HG03280 (cell line): ENCODE measurements around the gene LZTS3.
"Not testable (repeated sequence)": the region's sequence is repeated elsewhere in the genome, so short reads cannot be mapped to it uniquely, and the experiment has no call there.

Source experiments
- ATAC-seq: cut with Tn5 transposase; IDR thresholded peaks from one replicate; pipeline ENCODE4 v1.9.1; 2021; ENCODE audit warnings: mild to moderate bottlenecking, moderate library complexity; ENCODE audit not compliant: unreplicated experiment

Gene LZTS3

DNA sequence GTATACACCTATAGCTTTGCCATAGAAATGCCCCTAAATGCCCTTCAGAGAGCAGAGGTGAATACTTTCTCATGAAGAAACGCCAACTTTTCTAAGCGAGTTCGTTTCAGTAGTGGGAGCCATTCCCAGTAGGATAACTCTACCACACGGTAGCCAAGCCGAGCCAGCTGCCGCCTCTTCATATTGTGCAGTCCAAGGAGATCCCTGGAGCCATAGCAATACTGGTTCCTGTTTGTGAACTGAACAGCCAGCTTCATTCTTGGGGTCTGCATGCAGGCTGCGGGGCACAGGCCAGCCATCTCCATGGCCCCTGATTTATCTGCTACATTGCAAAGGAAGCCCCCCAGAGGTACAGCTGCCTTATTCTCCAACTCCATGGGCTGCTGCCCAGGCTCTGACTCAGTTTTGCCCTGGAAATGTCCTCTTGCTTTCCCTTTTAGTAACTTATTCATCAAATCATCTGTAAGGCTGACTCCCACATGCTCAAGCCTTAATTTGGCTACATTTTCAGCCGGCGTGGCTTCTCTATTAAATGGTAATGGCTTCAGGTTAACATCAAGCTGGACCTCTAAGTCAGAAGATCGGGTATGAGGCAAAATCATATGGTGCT, 26.5 kb downstream of the LZTS3 start:
- ATAC-seq, result no peak

DNA sequence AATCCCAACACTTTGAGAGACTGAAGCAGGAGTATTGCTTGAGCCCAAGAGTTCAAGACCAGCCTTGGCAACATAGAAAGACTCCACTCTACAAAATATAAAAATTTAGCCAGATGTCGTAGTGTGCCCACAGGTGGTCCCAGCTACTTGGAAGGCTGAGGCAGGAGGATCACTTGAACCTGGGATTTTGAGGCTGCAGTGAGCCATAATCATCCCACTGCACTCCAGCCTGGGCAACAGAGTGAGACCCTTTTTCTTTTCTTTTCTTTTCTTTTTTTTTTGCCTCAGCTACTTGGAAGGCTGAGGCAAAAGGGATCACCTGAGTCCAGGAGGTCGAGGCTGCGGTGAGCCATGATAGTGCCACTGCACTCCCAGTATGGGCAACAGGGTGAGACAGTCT, 31.6 kb downstream of the LZTS3 start:
- no peak for ATAC-seq

DNA sequence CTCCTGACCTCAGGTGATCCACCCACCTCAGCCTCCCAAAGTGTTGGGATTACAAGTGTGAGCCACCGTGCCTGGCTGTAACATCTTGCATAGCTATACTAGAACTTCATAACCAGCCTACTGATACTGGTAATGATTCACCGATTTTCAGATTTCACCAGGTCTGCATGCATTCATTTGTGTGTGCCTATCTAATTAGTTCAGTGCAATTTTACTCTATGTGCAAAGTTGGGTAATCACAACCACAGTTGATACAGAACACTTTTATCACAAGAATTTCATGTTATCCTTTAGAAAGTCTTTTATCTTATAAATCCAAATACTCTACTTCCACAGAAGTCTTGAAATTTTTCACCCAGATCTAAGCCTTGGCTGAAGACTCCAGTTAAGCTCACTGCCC, 35.9 kb downstream of the LZTS3 start:
- no peak for ATAC-seq

DNA sequence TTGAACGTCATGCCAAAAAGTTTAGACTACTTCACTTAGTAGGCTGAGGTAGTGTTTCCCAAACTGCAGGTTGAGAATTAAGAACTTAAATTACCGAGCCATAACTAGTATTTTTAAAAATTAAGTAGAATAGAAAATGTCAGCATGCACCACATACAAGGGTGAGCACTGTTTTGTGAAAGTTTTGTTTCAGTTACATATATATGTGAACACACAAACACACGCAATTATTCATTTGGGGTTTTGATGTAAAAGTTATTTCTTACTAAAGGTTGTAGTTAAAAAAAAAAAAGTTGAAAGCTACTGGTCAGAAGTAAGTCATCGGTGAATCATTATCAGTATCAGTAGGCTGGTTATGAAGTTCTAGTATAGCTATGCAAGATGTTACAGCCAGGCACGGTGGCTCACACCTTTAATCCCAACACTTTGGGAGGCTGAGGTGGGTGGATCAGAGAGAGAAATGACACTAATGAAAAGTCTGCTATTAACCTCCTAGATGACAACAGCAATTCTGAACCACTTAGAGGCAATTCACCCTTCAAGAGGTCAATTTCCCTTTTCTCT, 37.8 kb downstream of the LZTS3 start:
- no peak for ATAC-seq

DNA sequence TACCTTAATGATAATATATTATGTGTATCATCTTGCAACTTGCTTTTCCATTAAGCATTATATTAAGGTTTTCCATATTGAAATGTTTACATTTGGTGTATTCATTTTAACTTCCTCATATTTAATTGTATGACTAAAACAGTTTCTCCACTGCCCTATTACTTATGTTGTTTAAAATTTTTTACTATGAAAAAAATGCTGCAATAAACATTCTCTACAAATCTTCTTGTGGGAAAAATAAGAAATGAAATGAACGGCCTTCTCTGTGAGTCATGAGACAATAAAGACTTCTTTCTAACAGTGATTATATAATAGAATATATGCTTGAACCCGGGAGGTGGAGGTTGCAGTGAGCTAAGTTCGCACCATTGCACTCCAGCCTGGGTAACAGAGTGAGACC, 39.2 kb downstream of the LZTS3 start:
- no peak for ATAC-seq

DNA sequence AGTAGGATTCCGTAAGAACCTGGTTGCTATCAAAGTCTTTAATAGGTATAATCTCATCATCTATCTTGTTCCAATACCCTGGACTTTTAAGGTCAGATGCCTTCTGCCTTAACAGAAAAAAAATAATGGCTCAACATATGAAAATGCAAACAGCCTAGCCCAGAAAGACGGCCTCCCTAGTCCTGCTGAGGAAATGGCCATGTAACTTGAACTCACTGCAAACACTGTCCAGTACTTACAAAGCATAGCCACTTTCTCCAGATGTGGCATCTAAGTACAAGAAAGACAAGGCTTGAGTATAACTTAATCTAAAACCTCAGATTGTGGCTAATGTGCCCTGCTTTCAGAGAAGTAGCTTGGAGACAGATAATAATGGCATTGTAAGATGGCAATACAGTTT, 40.2 kb downstream of the LZTS3 start:
- ATAC-seq, result no peak

DNA sequence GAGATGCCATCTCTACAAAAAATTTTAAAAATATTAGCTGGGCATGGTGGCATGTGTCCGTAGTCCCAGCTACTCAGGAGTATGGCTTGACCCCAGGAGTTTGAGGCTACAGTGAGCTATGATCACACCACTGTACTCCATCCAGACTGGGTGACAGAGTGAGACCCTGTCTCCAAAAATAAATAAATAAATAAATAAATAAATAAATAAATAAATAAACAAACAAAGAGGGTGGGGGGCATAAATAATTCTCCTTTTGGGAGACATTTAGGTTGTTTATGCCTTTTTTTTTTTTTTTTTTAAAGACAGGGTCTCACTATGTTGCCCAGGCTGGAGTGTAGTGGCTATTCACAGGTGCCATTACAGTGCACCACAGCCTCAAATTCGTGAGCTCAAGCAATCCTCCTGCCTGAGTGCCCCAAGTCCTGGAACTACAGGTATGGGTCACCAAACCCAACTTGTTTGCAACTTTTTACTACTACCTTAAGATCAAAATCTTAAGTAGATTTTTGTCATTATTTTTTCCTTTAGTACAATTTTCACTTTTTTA, 43.2 kb downstream of the LZTS3 start:
- ATAC-seq, result no peak

DNA sequence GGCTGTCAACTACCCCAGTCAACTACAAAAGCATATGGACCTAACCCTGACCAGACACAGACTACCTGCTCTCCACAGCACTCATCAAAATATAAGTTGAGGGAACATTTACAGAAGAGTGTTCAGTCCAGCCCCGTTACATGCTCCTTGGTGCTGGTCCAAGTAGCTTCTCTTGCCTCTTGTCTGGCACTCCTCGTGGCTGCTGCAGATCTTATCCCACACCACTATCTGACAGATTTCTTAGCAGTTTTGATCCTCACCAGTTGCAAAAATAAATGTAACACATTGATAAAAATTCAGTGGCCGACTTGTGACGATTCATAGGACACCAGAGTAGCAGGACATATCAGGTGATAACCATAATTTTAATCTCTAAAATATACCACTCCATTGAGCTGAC, 44.3 kb downstream of the LZTS3 start:
- no peak for ATAC-seq

DNA sequence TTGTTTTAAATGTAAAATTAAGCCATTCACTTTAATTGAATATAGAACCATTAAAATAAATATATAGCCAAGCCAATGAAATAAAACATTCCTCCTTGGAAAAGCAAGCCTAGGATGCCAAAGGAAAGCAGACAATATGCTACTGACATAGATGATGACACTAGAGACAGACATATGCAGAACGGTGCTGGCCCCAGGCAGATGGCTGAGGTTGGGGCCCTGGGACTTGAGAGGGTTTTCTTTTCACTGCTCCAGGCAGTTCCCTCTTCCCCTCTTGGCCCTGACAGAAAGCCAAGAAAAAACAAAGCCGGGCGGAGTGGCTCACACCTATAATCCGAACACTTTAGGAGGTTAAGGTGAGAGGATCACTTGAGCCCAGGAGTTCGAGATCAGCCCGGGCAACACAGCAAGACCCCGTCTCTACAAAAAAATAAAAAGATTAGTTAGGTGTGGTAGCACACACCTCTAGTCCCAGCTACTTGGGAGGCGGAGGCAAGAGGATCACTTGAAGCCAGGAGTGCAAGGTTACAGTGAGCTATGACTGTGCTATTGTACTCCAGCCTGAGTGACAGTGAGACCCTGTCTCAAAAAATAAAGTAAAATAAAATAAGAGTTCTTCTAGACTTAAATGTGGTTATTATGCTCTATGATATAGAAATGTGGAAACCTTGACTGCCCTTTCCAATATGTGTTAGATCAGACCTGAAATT, 44.9 kb downstream of the LZTS3 start:
- no peak for ATAC-seq

DNA sequence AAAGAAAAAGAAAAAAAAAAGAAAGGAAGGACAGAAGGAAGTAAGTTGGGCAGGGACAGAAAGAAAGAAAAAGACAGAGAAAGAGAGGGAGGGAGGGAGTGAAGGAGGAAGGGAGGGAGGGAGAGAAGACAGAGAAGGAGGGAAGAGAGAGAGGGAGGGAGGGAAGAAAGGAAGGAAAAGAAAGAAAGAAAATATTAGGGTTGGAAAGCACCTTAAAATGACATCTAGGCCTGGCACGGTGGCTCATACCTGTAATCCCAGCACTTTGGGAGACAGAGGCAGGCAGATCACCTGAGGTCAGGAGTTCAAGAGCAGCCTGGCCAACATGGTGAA, 46.9 kb downstream of the LZTS3 start:
- no peak for ATAC-seq

DNA sequence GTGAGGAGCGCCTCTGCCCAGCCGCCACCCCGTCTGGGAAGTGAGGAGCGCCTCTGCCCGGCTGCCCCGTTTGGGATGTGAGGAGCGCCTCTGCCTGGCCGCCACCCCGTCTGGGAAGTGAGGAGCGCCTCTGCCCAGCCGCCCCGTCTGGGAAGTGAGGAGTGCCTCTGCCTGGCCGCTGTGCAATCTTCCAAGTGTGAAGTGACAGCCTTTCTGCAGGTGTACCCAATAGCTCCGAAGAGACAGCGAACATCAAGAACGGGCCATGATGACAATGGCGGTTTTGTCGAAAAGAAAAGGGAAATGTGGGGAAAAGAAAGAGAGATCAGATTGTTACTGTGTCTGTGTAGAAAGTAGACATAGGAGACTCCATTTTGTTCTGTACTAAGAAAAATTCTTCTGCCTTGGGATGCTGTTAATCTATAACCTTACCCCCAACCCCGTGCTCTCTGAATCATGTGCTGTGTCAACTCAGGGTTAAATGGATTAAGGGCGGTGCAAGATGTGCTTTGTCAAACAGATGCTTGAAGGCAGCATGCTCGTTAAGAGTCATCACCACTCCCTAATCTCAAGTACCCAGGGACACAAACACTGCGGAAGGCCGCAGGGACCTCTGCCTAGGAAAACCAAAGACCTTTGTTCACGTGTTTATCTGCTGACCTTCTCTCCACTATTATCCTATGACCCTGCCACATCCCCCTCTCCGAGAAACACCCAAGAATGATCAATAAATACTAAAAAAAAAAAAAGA, 47.4 kb downstream of the LZTS3 start:
- not testable (repeated sequence) for ATAC-seq

DNA sequence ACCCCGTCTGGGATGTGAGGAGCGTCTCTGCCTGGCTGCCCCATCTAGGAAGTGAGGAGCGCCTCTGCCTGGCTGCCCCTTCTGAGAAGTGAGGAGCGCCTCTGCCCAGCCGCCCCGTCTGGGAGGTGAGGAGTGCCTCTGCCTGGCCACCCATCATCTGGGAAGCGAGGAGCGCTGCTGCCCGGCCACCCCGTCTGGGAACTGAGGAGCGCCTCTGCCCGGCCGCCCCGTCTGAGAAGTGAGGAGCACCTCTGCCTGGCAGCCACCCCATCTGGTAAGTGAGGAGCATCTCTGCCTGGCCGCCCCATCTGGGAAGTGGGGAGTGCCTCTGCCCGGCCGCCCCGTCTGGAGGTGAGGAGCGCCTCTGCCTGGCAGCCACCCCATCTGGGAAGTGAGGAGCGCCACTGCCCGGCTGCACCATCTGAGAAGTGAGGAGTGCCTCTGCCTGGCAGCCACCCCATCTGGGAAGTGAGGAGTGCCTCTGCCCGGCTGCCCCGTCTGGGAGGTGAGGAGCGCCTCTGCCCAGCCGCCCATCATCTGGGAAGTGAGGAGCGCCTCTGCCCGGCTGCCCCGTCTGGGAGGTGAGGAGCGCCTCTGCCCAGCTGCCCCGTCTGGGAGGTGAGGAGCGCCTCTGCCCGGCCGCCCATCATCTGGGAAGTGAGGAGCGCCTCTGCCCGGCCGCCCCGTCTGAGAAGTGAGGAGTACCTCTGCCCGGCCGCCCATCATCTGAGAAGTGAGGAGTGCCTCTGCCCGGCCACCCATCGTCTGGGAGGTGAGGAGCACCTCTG, 48.4 kb downstream of the LZTS3 start:
- ATAC-seq, result not testable (repeated sequence)

DNA sequence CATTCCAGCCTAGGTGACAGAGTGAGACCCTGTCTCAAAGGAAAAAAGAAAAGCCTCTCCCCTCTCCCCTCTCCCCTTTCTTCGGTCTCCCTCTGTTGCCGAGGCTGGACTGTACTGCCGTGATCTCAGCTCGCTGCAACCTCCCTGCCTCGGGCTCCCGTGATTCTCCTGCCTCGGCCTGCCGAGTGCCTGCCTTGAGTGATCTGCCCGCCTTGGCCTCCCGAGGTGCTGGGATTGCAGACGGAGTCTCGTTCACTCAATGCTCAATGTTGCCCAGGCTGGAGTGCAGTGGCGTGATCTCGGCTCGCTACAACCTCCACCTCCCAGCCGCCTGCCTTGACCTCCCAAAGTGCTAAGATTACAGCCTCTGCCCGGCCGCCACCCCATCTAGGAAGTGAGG, 49.2 kb downstream of the LZTS3 start:
- ATAC-seq, result not testable (repeated sequence)

DNA sequence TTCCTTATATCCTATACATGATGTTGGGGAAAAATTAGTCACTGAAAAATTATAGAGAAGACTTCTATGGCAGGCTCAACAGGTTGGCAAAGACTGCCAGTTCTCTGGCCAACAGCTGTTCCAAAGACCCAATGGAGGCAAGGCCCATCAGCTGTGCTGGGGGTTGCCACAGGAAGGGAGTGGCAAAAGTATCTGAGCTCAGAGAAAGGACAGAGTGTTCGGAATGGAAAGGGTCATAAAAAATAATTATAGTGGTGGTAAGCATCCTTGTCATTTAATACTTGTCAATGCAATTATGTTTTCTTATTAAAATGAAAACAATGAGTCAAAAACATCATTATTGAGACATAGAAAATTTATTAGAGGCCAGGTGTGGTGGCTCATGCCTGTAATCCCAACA, 49.8 kb downstream of the LZTS3 start:
- ATAC-seq, result no peak

DNA sequence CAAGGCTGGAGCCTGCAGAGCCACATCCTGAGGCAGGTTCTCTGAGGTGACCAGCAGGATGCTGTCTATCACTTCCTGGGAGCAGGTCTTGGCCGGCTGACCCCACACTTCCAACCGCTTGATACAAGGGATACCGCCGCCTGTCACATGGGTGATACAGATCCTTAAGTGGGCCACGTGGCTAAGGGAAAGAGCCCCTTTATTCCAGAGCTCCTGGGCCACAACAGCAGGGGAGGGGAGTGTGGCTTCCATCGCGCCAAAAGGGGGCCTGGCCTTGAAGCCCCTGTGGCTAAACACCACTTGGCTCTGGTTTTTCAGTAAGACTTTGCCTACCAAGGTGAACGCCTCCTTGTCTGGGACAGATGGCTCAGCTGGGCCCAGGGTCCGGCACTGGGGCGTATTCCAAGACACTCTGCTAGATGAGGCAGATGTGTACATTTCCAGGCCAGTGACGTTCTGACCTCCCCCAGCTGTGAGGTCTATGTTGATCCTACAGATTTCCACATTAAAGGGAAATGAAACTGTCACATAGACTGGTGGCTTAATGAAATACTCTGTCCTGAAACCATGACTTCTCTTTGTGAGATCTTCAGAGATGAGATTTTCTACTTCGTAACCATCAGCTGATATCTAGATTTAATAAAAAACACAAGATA, 51.3 kb downstream of the LZTS3 start:
- no peak for ATAC-seq

DNA sequence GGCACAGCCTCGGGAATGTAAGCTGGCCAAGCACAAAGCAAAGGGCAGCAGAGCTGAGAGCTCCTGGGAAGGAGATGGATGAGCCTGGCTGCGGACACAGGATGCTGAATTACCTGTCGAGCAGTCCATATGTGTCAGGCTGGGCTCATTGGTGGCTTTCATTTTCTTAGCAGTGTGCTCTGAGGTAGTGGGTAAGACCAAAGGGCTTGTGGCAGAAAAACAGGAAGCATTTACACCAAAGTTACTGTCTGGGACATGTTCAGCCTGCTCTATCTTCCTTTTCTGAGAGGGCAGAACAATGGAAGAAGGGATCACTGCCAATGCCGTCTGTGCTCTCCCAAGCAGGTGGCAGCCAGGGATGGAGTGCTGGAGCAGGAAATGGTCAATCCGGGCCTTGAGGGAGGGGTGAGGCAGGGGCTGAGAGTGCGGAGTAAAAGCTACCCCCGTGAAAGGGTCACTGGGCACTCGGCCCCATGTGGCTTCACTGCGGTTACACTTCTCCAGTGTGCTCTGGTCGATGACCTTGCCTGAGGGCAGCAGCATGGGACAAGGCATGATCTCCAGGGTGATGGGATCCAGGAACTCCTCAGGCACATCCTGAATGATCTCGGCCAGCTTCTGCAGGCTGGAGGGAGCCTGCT, 52.0 kb downstream of the LZTS3 start:
- no peak for ATAC-seq

DNA sequence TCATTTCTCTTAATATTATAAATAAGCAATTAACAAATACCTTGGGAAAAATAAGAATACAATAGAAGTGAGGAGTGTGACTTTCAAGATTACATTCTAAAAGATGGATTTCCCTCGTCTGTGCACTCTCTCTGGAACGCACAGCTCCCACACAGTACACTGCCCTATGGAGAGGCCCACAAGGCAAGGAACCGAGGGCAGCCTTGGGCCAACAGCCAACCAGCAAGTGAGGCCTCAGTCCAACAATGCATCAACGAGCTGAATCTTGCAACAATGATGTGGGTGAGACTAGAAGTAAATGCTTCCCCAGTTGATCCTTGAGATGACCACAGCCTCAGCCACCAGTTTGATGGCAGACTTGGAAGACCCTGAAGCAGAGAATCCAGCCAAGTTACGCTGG, 54.3 kb downstream of the LZTS3 start:
- no peak for ATAC-seq

DNA sequence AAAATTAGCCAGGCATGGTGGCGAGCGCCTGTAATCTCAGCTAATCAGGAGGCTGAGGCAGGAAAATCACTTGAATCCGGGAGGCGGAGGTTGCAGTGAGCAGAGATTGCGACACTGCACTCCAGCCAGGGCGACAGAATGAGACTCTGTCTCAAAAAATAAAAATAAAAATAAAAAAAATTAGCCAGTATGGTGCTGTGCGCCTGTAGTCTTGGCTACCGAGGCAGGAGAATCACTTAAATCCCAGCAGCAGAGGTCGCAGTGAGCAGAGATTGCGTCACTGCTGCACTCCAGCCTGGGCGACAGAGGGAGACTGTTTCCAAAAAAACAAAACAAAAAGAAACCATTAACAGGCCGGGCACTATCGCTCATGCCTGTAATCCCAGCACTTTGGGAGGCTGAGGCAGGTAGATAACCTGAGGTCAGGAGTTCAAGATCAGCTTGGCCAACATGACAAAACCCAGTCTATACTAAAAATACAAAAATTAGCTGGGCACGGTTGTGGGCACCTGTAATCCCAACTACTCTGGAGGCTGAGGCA, 55.4 kb downstream of the LZTS3 start:
- not testable (repeated sequence) for ATAC-seq

DNA sequence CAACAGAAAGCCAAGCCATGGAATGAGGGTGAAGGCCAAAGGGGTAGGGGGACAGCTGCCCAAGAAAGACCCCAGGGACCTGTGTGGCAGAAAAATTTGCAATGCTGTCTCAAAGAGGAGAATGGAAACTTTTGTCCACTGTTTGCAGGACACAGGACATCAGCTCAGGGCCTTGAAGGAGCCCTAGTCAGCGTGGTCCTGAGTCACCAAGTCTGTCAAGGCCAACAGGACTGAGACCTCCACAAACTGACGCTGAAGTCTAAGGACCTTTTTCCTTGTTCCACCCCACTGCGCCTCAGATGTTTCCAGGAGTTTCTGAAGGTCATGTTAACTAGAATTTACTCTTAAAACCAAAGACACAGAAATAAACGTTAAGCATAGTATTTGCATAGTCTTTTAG, 57.0 kb downstream of the LZTS3 start:
- no peak for ATAC-seq
